ENCODE measurements around the gene SECTM1. TPM values are rescaled to one million over a fixed set of nuclear protein-coding genes. Genes with fewer than 3 reads are reported as not detected.

Gene SECTM1
- total and polyA plus RNA-seq, 9 donors: 2.6 to 6.3 (median 3.7) TPM

GRCh38 chr17:82302568-82302963 lies 31.0 kb downstream of the SECTM1 start:
- no peak overlapping the region for H3K27ac ChIP-seq (ENCODE audit: low read length)
- no peak overlapping the region for H3K4me3 ChIP-seq (ENCODE audit: low read length)
- H3K27me3 ChIP-seq (ENCODE audit: control insufficient read depth, insufficient read depth, low read length): peaks cover 16% of the 10 kb centered on the region
- DNase-seq: no peak
- no peaks in the 10 kb centered on the region for H3K9me3 ChIP-seq (replicated peaks; ENCODE audit: control insufficient read depth, low read depth, low read length)
- peaks cover 38% of the 10 kb centered on the region for H3K4me1 ChIP-seq (ENCODE audit: control insufficient read depth, insufficient read depth, low read length)
- WGBS (ENCODE audit: insufficient coverage): 40% methylated on average over 2 of the region's 15 CpGs
- no peaks in the 10 kb centered on the region for H3K36me3 ChIP-seq (ENCODE audit: control insufficient read depth, insufficient read depth, low read length)

- Histone ChIP-seq H3K4me3 (ENCODE audit: low read length) (no peak overlapping the region), H3K4me1 (ENCODE audit: control insufficient read depth, insufficient read depth, low read length) (peaks cover 44% of the 10 kb centered on the region), H3K36me3 (ENCODE audit: control insufficient read depth, insufficient read depth, low read length) (no peaks in the 10 kb centered on the region), H3K27ac (ENCODE audit: low read length) (no peak overlapping the region), H3K27me3 (ENCODE audit: control insufficient read depth, insufficient read depth, low read length) (peaks cover 19% of the 10 kb centered on the region), H3K9me3 (replicated peaks; ENCODE audit: control insufficient read depth, low read depth, low read length) (no peaks in the 10 kb centered on the region)
- no peak for DNase-seq
- 67% methylated on average over 16 of the region's 23 CpGs for WGBS (ENCODE audit: insufficient coverage)
Observed at GRCh38 chr17:82301916-82302567, 31.5 kb downstream of the SECTM1 start.

DNA sequence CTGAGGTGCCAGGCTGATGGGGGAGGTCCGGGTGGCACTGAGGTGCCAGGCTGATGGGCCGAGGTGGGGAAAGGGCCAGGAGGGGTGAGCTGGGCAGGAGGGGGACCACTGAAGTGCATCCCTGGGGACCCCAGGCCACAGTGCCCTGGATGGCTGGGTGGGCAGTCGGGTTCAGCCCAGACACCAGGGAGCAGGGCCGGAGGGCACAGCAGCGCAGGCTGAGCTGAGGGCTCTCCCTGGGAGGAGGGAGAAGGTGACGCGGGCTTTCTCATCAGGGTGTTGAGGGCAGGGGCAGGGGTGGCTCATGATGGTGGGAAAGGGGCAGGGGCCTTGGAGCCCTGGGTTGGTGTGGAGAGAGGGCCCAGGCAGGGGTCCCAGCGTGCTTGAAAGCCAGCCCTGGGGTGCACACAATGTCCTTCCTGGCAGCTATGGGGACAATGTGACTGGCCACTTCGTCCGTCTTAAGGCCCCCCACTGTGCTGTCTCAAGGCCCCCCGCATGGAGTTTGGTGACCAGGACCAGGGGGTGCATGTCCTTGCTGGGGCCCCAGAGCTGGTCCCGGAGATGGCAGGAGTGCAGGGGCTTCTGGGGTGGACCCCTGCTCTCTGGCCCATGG lies 32.2 kb downstream of the SECTM1 start:
- 86% methylated on average over 12 of the region's 12 CpGs for WGBS (ENCODE audit: insufficient coverage)
- no peaks in the 10 kb centered on the region for H3K9me3 ChIP-seq (replicated peaks; ENCODE audit: control insufficient read depth, low read depth, low read length)
- peaks cover 44% of the 10 kb centered on the region for H3K4me1 ChIP-seq (ENCODE audit: control insufficient read depth, insufficient read depth, low read length)
- no peak overlapping the region for H3K27ac ChIP-seq (ENCODE audit: low read length)
- H3K27me3 ChIP-seq (ENCODE audit: control insufficient read depth, insufficient read depth, low read length): peaks cover 21% of the 10 kb centered on the region
- no peak for DNase-seq
- no peaks in the 10 kb centered on the region for H3K36me3 ChIP-seq (ENCODE audit: control insufficient read depth, insufficient read depth, low read length)
- H3K4me3 ChIP-seq (ENCODE audit: low read length): no peak overlapping the region

- Histone ChIP-seq H3K4me3 (ENCODE audit: low read length) (no peak overlapping the region), H3K9me3 (replicated peaks; ENCODE audit: control insufficient read depth, low read depth, low read length) (no peaks in the 10 kb centered on the region), H3K27me3 (ENCODE audit: control insufficient read depth, insufficient read depth, low read length) (peaks cover 23% of the 10 kb centered on the region), H3K27ac (ENCODE audit: low read length) (no peak overlapping the region), H3K4me1 (ENCODE audit: control insufficient read depth, insufficient read depth, low read length) (peaks cover 44% of the 10 kb centered on the region), H3K36me3 (ENCODE audit: control insufficient read depth, insufficient read depth, low read length) (no peaks in the 10 kb centered on the region)
- 38% methylated on average over 21 of the region's 21 CpGs for WGBS (ENCODE audit: insufficient coverage)
- DNase-seq: peak; percentile 67
Observed at GRCh38 chr17:82300707-82301270, 32.8 kb downstream of the SECTM1 start.

- Histone ChIP-seq H3K4me3 (ENCODE audit: low read length) (no peak overlapping the region), H3K27ac (ENCODE audit: low read length) (no peak overlapping the region), H3K9me3 (replicated peaks; ENCODE audit: control insufficient read depth, low read depth, low read length) (no peaks in the 10 kb centered on the region), H3K36me3 (ENCODE audit: control insufficient read depth, insufficient read depth, low read length) (no peaks in the 10 kb centered on the region), H3K4me1 (ENCODE audit: control insufficient read depth, insufficient read depth, low read length) (peaks cover 42% of the 10 kb centered on the region), H3K27me3 (ENCODE audit: control insufficient read depth, insufficient read depth, low read length) (peaks cover 23% of the 10 kb centered on the region)
- WGBS (ENCODE audit: insufficient coverage): 92% methylated on average over 8 of the region's 13 CpGs
- DNase-seq: no peak
Observed at GRCh38 chr17:82300228-82300627, 33.3 kb downstream of the SECTM1 start.

GRCh38 chr17:82299452-82299851 lies 34.1 kb downstream of the SECTM1 start:
- H3K27me3 ChIP-seq (ENCODE audit: control insufficient read depth, insufficient read depth, low read length): peaks cover 23% of the 10 kb centered on the region
- H3K27ac ChIP-seq (ENCODE audit: low read length): no peak overlapping the region
- H3K36me3 ChIP-seq (ENCODE audit: control insufficient read depth, insufficient read depth, low read length): no peaks in the 10 kb centered on the region
- peaks cover 34% of the 10 kb centered on the region for H3K4me1 ChIP-seq (ENCODE audit: control insufficient read depth, insufficient read depth, low read length)
- H3K4me3 ChIP-seq (ENCODE audit: low read length): no peak overlapping the region
- no peaks in the 10 kb centered on the region for H3K9me3 ChIP-seq (replicated peaks; ENCODE audit: control insufficient read depth, low read depth, low read length)
- DNase-seq: no peak
- 100% methylated on average over 5 of the region's 10 CpGs for WGBS (ENCODE audit: insufficient coverage)

GRCh38 chr17:82298538-82299421 lies 34.8 kb downstream of the SECTM1 start:
- DNase-seq: no peak
- H3K27ac ChIP-seq (ENCODE audit: low read length): peak overlapping the region; percentile 82
- no peaks in the 10 kb centered on the region for H3K36me3 ChIP-seq (ENCODE audit: control insufficient read depth, insufficient read depth, low read length)
- peak overlapping the region; percentile 21 for H3K4me3 ChIP-seq (ENCODE audit: low read length)
- 77% methylated on average over 22 of the region's 27 CpGs for WGBS (ENCODE audit: insufficient coverage)
- H3K27me3 ChIP-seq (ENCODE audit: control insufficient read depth, insufficient read depth, low read length): peaks cover 20% of the 10 kb centered on the region
- H3K9me3 ChIP-seq (replicated peaks; ENCODE audit: control insufficient read depth, low read depth, low read length): no peaks in the 10 kb centered on the region
- H3K4me1 ChIP-seq (ENCODE audit: control insufficient read depth, insufficient read depth, low read length): peaks cover 32% of the 10 kb centered on the region

DNA sequence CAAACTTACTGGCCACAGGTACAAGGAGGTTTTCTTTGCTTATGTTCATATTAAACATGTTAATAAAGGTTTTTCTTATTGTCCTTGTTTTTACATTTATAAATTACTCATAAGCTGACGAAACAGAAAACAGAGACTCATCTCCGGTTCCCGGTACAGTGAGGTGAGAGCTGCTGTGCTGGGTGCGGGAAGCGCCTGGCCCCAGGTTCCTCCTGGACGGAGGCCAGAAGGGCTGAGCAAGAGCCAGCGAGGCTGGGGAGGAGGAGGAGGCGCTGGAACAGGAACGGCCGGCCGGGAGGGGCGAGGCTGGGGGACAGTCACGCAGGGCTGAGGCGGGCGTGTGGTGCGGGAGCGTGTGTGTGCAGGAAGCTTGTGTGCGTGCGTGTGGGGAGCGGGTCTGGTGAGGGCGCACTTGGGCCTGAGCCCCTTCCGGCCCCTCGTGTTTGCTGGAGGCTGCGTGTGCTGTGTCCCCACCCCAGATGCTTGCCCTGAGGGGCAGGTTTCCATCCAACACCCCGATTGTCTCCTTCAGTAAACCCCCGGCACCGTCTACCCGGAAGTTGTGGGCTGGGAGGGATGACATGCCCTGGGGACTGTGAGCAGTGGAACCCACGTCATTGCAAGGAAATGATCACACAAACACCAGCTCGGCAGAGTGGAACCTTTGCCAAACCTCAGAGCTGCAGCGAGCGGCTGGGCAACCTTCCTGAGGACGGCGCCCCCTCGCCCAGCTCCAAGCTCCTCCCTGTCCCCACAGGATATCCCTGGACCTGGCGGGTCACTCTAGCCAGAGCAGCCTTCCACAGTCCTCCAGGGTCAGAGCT lies 35.6 kb downstream of the SECTM1 start:
- Histone ChIP-seq H3K36me3 (ENCODE audit: control insufficient read depth, insufficient read depth, low read length) (no peaks in the 10 kb centered on the region), H3K4me1 (ENCODE audit: control insufficient read depth, insufficient read depth, low read length) (peaks cover 36% of the 10 kb centered on the region), H3K4me3 (ENCODE audit: low read length) (peak overlapping the region; percentile 21), H3K9me3 (replicated peaks; ENCODE audit: control insufficient read depth, low read depth, low read length) (no peaks in the 10 kb centered on the region), H3K27me3 (ENCODE audit: control insufficient read depth, insufficient read depth, low read length) (peaks cover 14% of the 10 kb centered on the region), H3K27ac (ENCODE audit: low read length) (peak overlapping the region; percentile 82)
- DNase-seq: peak; percentile 90
- WGBS (ENCODE audit: insufficient coverage): 3% methylated on average over 14 of the region's 36 CpGs

- WGBS (ENCODE audit: insufficient coverage): 49% methylated on average over 14 of the region's 19 CpGs
- Histone ChIP-seq H3K9me3 (replicated peaks; ENCODE audit: control insufficient read depth, low read depth, low read length) (no peaks in the 10 kb centered on the region), H3K27me3 (ENCODE audit: control insufficient read depth, insufficient read depth, low read length) (peaks cover 9% of the 10 kb centered on the region), H3K4me1 (ENCODE audit: control insufficient read depth, insufficient read depth, low read length) (peaks cover 36% of the 10 kb centered on the region), H3K4me3 (ENCODE audit: low read length) (no peak overlapping the region), H3K27ac (ENCODE audit: low read length) (peak overlapping the region; percentile 82), H3K36me3 (ENCODE audit: control insufficient read depth, insufficient read depth, low read length) (no peaks in the 10 kb centered on the region)
- peak; percentile 67 for DNase-seq
Observed at GRCh38 chr17:82297280-82297713, 36.3 kb downstream of the SECTM1 start.

Data from muscle of leg (tissue), 11 donors.